Loucy (cell line): ENCODE data around the gene NECTIN1.

ENCODE experiments used
- H2AFZ ChIP-seq: fragments of 200-600 bp; sonication (generic); 2 replicates; pipeline ENCODE4 v1.6.0; 2016; ENCODE audit warnings: antibody characterized with exemption, mild to moderate bottlenecking, low read length, moderate library complexity
- H3F3A ChIP-seq: fragments of 200-600 bp; 2 replicates; pipeline ENCODE4 v1.6.0; 2016; ENCODE audit warnings: antibody characterized with exemption, low read depth, mild to moderate bottlenecking
- H3K27me3 ChIP-seq: fragments of 200-600 bp; sonication (generic); 2 replicates; pipeline ENCODE4 v1.6.1; 2014; ENCODE audit warnings: low read length, mild to moderate bottlenecking; ENCODE audit not compliant: insufficient read depth, poor library complexity, severe bottlenecking
- H3K36me3 ChIP-seq: fragments of 200-600 bp; sonication (generic); 2 replicates; pipeline ENCODE4 v1.6.1; 2016; ENCODE audit warnings: low read length; ENCODE audit not compliant: insufficient read depth
- H3K4me1 ChIP-seq: fragments of 200-600 bp; sonication (generic); 2 replicates; pipeline ENCODE4 v1.5.1; 2014; ENCODE audit warnings: low read length, mild to moderate bottlenecking; ENCODE audit not compliant: insufficient read depth, poor library complexity, severe bottlenecking
- H3K4me2 ChIP-seq: fragments of 200-600 bp; sonication (generic); 2 replicates; pipeline ENCODE4 v1.6.0; 2014; ENCODE audit warnings: antibody characterized with exemption, low read length, low read depth, mild to moderate bottlenecking; ENCODE audit not compliant: poor library complexity, severe bottlenecking
- H3K4me3 ChIP-seq: fragments of 200-600 bp; sonication (generic); 2 replicates; pipeline ENCODE4 v1.5.1; 2014; ENCODE audit warnings: low read length, mild to moderate bottlenecking, mixed read lengths; ENCODE audit not compliant: poor library complexity, severe bottlenecking
- H3K79me2 ChIP-seq: fragments of 200-600 bp; sonication (generic); 2 replicates; pipeline ENCODE4 v1.6.1; 2014; ENCODE audit warnings: low read length; ENCODE audit not compliant: insufficient read depth
- H3K9ac ChIP-seq: fragments of 200-600 bp; sonication (generic); 2 replicates; pipeline ENCODE4 v1.6.0; 2014; ENCODE audit warnings: mild to moderate bottlenecking, low read depth, low read length, moderate library complexity; ENCODE audit not compliant: poor library complexity, severe bottlenecking
- H3K9me2 ChIP-seq: fragments of 200-600 bp; sonication (generic); replicated peaks from 2 replicates; pipeline ENCODE4 v1.6.1; 2016; ENCODE audit warnings: low read depth, low read length, mixed read lengths
- H3K9me3 ChIP-seq: fragments of 200-600 bp; sonication (generic); 2 replicates; pipeline ENCODE4 v1.6.1; 2014; ENCODE audit warnings: mild to moderate bottlenecking, antibody characterized with exemption, low read length, low read depth; ENCODE audit not compliant: insufficient read depth
- H4K20me1 ChIP-seq: fragments of 200-600 bp; sonication (generic); 2 replicates; pipeline ENCODE4 v1.6.0; 2014; ENCODE audit warnings: antibody characterized with exemption, low read length, mild to moderate bottlenecking; ENCODE audit not compliant: insufficient read depth, poor library complexity, severe bottlenecking
- EZH2phosphoT487 ChIP-seq: fragments of 200-600 bp; IDR thresholded peaks from 2 replicates; pipeline ENCODE4 v1.6.1; 2018; ENCODE audit warnings: antibody characterized with exemption, mild to moderate bottlenecking, moderate library complexity, borderline replicate concordance
- TF ChIP-seq, protein P1 (sequence below): fragments of 200-600 bp; sonication (generic); conservative IDR thresholded peaks from 2 replicates; pipeline ENCODE4 v1.5.1; 2014; ENCODE audit warnings: mild to moderate bottlenecking, antibody characterized with exemption, low read length

The NECTIN1 gene

DNA sequence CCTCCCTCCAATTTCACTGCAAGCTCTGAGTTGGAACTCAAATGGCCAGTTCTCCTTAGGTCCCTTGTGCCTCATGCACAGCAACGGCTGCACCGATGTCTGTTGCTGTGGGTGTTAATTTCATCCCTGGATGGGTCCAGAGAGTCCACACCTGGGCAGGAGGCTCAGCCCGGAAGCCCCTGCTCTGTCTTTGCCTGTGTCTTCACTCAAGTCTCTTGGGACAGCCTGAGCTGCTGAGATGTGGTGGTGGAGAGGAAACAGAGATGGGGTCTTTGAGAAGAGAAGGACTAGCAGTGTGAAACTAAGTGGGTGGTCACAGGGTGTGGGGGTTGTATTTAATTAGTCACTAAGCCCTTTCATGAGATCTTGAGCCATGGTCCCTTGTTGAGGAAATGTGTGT, 109.3 kb downstream of the NECTIN1 start:
- no peak overlapping the region for H3K4me2 ChIP-seq
- H3K9ac ChIP-seq: no peak overlapping the region
- H2AFZ ChIP-seq: no peak overlapping the region

DNA sequence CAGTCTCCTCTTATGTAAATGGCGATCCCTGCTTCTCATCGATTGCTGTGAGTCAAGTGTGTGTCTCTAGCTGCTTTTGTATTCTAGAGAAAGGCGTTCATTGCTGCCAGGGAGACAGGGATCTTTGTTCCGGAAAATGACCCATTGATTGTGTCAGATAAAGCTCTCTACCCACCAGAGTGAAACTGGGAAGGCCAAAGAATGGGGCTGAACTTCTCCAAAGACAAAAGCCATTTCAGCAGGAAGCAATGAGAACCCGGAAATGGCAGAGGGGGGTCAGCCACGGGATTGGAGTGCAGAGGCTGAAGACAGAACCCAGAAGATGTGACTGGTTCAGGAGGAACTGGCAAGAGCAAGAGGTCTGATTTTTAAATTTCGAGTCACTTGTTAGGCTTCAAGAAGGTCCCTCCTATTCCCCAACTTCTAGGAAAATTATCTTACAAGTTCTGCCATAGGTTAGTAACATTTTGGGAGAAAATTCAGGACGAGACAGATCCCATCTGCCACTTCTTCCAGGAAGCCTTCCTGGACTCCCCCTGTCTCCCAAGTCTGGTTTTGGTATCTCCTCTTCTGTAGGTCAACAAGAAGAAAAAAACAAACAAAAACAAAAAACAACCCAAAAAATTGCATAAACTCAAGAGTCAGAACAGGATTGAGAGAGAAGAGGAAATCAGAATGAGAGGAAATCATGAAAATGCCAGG, 110.6 kb downstream of the NECTIN1 start:
- Histone ChIP-seq H2AFZ (no peak overlapping the region), H3K79me2 (no peaks in the 10 kb centered on the region), H4K20me1 (no peaks in the 10 kb centered on the region), H3K4me1 (peaks cover 13% of the 10 kb centered on the region), H3F3A (no peaks in the 10 kb centered on the region), H3K4me2 (no peak overlapping the region), H3K4me3 (no peak overlapping the region), H3K36me3 (no peaks in the 10 kb centered on the region), H3K9me2 (no peaks in the 10 kb centered on the region), H3K9ac (no peak overlapping the region), H3K27me3 (no peaks in the 10 kb centered on the region), H3K9me3 (no peaks in the 10 kb centered on the region)
- no peak for TF ChIP-seq EZH2phosphoT487
- TF ChIP-seq, protein P1, sequence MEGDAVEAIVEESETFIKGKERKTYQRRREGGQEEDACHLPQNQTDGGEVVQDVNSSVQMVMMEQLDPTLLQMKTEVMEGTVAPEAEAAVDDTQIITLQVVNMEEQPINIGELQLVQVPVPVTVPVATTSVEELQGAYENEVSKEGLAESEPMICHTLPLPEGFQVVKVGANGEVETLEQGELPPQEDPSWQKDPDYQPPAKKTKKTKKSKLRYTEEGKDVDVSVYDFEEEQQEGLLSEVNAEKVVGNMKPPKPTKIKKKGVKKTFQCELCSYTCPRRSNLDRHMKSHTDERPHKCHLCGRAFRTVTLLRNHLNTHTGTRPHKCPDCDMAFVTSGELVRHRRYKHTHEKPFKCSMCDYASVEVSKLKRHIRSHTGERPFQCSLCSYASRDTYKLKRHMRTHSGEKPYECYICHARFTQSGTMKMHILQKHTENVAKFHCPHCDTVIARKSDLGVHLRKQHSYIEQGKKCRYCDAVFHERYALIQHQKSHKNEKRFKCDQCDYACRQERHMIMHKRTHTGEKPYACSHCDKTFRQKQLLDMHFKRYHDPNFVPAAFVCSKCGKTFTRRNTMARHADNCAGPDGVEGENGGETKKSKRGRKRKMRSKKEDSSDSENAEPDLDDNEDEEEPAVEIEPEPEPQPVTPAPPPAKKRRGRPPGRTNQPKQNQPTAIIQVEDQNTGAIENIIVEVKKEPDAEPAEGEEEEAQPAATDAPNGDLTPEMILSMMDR: no peak

More for the DNA sequence above, 109.3 kb downstream of the NECTIN1 start:
- no peaks in the 10 kb centered on the region for H3K9me3 ChIP-seq
- H3K79me2 ChIP-seq: no peaks in the 10 kb centered on the region
- peaks cover 16% of the 10 kb centered on the region for H3K4me1 ChIP-seq
- no peaks in the 10 kb centered on the region for H3F3A ChIP-seq
- H3K36me3 ChIP-seq: no peaks in the 10 kb centered on the region
- TF ChIP-seq, protein P1: no peak
- TF ChIP-seq EZH2phosphoT487: no peak
- no peaks in the 10 kb centered on the region for H3K9me2 ChIP-seq
- no peaks in the 10 kb centered on the region for H4K20me1 ChIP-seq
- no peaks in the 10 kb centered on the region for H3K27me3 ChIP-seq
- H3K4me3 ChIP-seq: no peak overlapping the region

DNA sequence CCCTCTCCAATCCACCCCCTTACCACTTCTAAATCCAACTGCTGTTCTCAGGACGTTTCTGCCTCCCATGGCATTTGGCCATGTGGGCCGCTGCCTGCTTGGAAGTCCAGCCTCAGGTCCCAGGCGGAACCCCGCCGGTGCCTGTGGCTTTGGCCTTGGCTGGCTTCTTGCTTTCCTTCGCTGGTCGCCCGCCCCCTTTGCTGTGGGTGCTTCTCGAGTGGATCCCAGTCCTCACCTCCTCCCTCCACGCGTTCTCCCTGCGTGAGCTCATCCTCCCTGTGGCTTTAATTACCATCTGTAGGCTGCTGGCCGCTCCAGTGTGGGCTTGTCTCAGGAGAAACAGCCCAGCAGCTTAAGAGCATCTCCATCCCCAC, 111.7 kb downstream of the NECTIN1 start:
- Histone ChIP-seq H3K9me3 (no peaks in the 10 kb centered on the region), H3K4me2 (no peak overlapping the region), H3K27me3 (no peaks in the 10 kb centered on the region), H3K4me1 (peaks cover 13% of the 10 kb centered on the region), H3K36me3 (no peaks in the 10 kb centered on the region), H4K20me1 (no peaks in the 10 kb centered on the region), H3K9ac (no peak overlapping the region), H2AFZ (no peak overlapping the region), H3K4me3 (no peak overlapping the region), H3F3A (no peaks in the 10 kb centered on the region), H3K79me2 (no peaks in the 10 kb centered on the region), H3K9me2 (no peaks in the 10 kb centered on the region)
- TF ChIP-seq EZH2phosphoT487: no peak
